Transverse colon (tissue), 3 donors: Measurements from ENCODE around the gene SLC39A11.

Experiments
- CTCF ChIP-seq, 5 experiments: fragments of 200-600 bp in 3 of 5; fragments of 450-650 bp in 2 of 5; sonication (generic) in 3 of 5; IDR thresholded peaks; 1 replicate in 2 of 5; 2 replicates in 3 of 5; pipeline ENCODE4 v1.5.1; 2016 to 2017; ENCODE audit warnings: antibody characterized with exemption in 5 of 5, inconsistent platforms in 3 of 5, mild to moderate bottlenecking in 2 of 5, moderate library complexity in 1 of 5
- POLR2A ChIP-seq: fragments of 450-650 bp; IDR thresholded peaks from one replicate; pipeline ENCODE4 v1.6.1; 2016; ENCODE audit warnings: antibody characterized with exemption, mild to moderate bottlenecking, moderate library complexity

GRCh38 chr17:73039282-73039681, 53.2 kb downstream of the SLC39A11 start:
- TF ChIP-seq CTCF (IDR thresholded peaks at IDR 0.05) (no peak), POLR2A (no peak)
